Coronary artery (tissue), 2 donors: ENCODE results near the gene HELB.

Source experiments
- DNase-seq: peaks from one replicate; pipeline ENCODE4 v3.0.0-alpha.2; 2017; ENCODE audit warnings: low spot score
- H3K27ac ChIP-seq, 2 donors: fragments of 200-600 bp; sonication (generic); one replicate each; pipeline ENCODE4 v1.5.1; 2016 to 2019
- H3K4me3 ChIP-seq: fragments of 200-600 bp; sonication (generic); 2 replicates; pipeline ENCODE4 v1.5.1; 2016; ENCODE audit warnings: mild to moderate bottlenecking, moderate library complexity
- CTCF ChIP-seq: fragments of 200-600 bp; sonication (generic); IDR thresholded peaks from one replicate; pipeline ENCODE4 v1.5.1; 2019; ENCODE audit warnings: antibody characterized with exemption

Gene HELB

DNA sequence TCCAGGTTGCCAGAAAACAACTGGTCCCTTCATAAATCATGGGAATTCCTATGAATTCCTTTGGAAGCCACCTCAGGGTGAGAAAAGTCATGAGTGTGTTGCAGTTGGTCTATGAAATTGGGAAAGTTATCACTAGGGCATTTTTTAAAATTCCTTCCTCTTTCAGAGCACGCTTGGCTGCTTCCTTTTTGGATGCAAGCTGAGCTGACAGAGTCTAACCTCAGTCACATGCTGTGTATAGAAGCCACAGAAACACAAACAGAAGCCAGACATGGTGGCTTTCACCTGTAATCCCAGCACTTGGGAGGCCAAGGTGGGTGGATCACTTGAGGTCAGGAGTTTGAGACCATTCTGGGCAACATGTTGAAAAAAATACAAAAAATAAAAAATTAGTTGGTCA is 21.7 kb upstream of the HELB start:
- no peak for DNase-seq
- Histone ChIP-seq H3K27ac (no peak overlapping the region), H3K4me3 (no peak overlapping the region)
- TF ChIP-seq CTCF = no peak

DNA sequence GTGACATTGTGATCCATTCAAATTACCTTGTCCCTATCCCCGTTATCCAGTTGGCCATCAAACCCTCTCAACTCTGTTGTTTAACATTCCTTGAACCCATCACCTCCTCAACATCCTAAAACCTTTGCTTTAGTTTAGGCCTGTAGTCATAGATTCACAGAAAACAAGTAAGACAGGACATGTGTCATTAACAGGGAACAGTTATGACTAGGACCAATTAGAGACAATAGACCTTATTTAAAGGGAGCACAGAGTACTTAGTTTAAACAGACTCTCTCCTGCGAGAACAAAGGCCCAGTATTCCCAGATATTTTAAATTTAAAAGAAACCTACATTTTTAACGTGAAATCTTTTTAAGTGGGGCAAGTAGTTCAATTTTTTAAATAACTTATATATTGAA is 20.0 kb upstream of the HELB start:
- Histone ChIP-seq H3K4me3 (no peak overlapping the region), H3K27ac (no peak overlapping the region)
- no peak for DNase-seq
- no peak for TF ChIP-seq CTCF

GRCh38 chr12:66287275-66287674 is 15.0 kb upstream of the HELB start:
- DNase-seq = no peak
- Histone ChIP-seq H3K27ac (no peak overlapping the region), H3K4me3 (no peak overlapping the region)
- no peak for TF ChIP-seq CTCF

DNA sequence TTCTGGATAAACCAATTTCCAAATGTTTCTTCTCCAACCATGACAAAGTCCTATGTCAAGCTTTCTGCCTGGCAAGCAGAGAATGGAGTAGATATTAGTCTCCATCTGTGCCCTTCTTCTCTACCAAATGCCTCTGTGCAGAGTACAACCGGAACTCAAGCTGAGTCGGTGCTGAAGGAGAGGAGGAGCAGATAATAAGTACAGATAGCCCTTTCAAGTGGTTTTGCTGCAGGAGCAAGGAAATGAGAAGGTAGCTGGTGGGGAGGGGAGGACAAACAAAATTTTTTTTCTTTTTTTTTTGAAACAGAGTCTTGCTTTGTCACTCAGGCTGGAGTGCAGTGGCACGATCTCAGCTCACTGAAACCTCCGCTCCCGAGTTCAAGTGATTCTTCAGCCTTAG is 14.2 kb upstream of the HELB start:
- no peak overlapping the region for H3K27ac ChIP-seq
- DNase-seq = no peak
- no peak for TF ChIP-seq CTCF
- no peak overlapping the region for H3K4me3 ChIP-seq

DNA sequence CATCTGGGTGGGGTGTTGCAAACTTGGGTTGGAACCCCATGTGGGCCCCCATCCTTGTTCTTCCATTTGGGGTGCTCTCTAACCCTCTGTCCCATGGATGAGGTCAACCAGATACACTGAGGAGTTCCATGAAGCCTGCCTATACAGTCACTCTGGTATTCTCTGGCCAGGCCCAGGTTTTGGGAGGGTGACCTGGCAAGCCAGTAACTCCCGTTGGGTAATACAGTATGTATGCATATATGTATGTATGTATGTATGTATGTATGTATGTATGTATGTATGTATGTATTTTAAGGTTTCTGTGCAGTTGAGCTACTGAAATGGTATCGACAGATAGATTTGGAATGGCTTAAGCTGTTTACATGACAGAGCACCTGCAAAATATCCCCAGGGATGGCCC is 12.8 kb upstream of the HELB start:
- no peak for DNase-seq
- TF ChIP-seq CTCF = no peak
- Histone ChIP-seq H3K27ac (no peak overlapping the region), H3K4me3 (no peak overlapping the region)

GRCh38 chr12:66290716-66291200 is 11.5 kb upstream of the HELB start:
- H3K4me3 ChIP-seq = no peak overlapping the region
- no peak for TF ChIP-seq CTCF
- H3K27ac ChIP-seq = no peak overlapping the region
- DNase-seq = no peak

DNA sequence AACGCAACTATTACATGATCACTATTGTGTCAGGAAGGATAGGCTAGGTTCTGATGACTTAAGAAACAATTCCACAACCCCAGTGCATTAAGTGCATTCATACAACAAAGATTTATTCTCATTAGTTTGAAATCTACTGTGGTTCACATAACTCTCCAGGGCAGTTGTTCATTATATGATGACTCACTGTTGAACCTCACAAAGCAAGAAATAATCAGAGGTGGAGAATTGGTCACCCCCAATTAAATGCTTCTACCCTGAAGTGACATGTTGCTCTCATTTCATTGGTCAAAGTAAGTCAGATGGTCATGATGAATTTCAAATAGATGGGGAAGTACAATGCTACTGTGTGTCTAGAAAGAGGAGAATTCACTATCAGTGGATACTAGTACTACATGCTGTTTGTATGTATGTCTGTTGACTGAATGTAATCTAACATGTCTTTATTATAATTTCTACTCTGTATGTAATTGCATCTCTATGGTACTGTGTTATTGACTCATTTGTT is 6.1 kb upstream of the HELB start:
- no peak for TF ChIP-seq CTCF
- no peak for DNase-seq
- H3K4me3 ChIP-seq = no peak overlapping the region
- no peak overlapping the region for H3K27ac ChIP-seq
